Right atrium auricular region (tissue), 2 donors: ENCODE measurements around the gene FRMD4A. TPM values are rescaled to one million over a fixed set of nuclear protein-coding genes. Genes with fewer than 3 reads are reported as not detected.

ENCODE experiments used
- DNase-seq: peaks from one replicate; pipeline ENCODE4 v3.0.0-alpha.2; 2019; ENCODE audit warnings: low spot score
- H3K27ac ChIP-seq, 2 donors: fragments of 200-600 bp; sonication (generic); 1 replicate in 1 of 2; 2 replicates in 1 of 2; pipeline ENCODE4 v1.5.1; 2016 to 2019
- H3K27me3 ChIP-seq, 2 donors: fragments of 200-600 bp; sonication (generic); one replicate each; pipeline versions ENCODE4 v1.5.1 to v1.6.0; 2017 to 2019
- H3K36me3 ChIP-seq: fragments of 200-600 bp; sonication (generic); one replicate; pipeline ENCODE4 v1.5.1; 2016
- H3K4me1 ChIP-seq, 2 donors: fragments of 200-600 bp; sonication (generic); one replicate each; pipeline versions ENCODE4 v1.5.1 to v1.6.0; 2017 to 2019
- H3K4me3 ChIP-seq, 2 donors: fragments of 200-600 bp; sonication (generic); 1 replicate in 1 of 2; 2 replicates in 1 of 2; pipeline ENCODE4 v1.5.1; 2017 to 2019; ENCODE audit warnings: mild to moderate bottlenecking in 1 of 2, moderate library complexity in 1 of 2
- H3K9me3 ChIP-seq, 2 donors: fragments of 200-600 bp; sonication (generic); one replicate each; pipeline ENCODE4 v1.5.1; 2019
- CTCF ChIP-seq, 2 donors: fragments of 200-600 bp; sonication (generic); IDR thresholded peaks; one replicate each; pipeline ENCODE4 v1.5.1; 2019; ENCODE audit warnings: antibody characterized with exemption in 2 of 2
- total RNA-seq, 2 donors: library from RNA; depleted of rRNA; stranded (reverse); fragments of >200 nt; gene quantifications; one replicate each; pipeline ENCODE4 v1.1.0, GENCODE V29; 2016

Gene FRMD4A
- total RNA-seq, 2 donors from 2014 or later = 15.9 to 22.9 TPM

DNA sequence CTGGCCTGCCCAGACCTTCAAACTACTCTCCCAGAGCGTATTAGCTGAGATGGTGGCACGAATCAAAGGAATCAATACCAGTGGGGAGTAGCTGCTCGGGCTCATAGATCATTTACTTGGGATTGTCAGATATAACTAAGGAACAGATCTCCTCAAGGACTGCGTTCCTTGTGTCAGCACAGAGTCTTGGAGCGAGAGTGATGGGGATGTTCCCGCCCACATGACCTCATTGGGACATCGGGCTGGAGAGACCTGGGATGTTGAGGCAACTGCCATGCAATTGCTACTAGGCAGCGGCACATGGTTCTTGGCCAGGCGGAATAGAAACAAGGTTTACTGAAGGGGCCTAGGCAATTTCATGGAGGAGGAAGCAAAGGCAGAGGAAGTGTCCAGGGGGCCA is 132.6 kb downstream of the FRMD4A start:
- no peak for DNase-seq
- no peak for TF ChIP-seq CTCF (IDR thresholded peaks at IDR 0.05)
- H3K4me3 ChIP-seq = no peak overlapping the region
- H3K27ac ChIP-seq = no peak overlapping the region
- H3K27me3 ChIP-seq = no peaks in the 10 kb centered on the region
- H3K36me3 ChIP-seq = no peaks in the 10 kb centered on the region
- H3K9me3 ChIP-seq = no peaks in the 10 kb centered on the region
- no peaks in the 10 kb centered on the region for H3K4me1 ChIP-seq

- TF ChIP-seq CTCF (IDR thresholded peaks at IDR 0.05) = no peak
- Histone ChIP-seq H3K27me3 (no peaks in the 10 kb centered on the region), H3K4me3 (no peak overlapping the region)
These were observed 134.6 kb downstream of the FRMD4A start for GRCh38 chr10:14196113-14196512.

GRCh38 chr10:14195433-14195832 is 135.3 kb downstream of the FRMD4A start:
- H3K36me3 ChIP-seq = no peaks in the 10 kb centered on the region
- no peak for DNase-seq
- H3K27me3 ChIP-seq = no peaks in the 10 kb centered on the region
- no peak overlapping the region for H3K27ac ChIP-seq
- no peak overlapping the region for H3K4me3 ChIP-seq
- no peak for TF ChIP-seq CTCF (IDR thresholded peaks at IDR 0.05)
- no peaks in the 10 kb centered on the region for H3K9me3 ChIP-seq
- H3K4me1 ChIP-seq = no peaks in the 10 kb centered on the region

More at GRCh38 chr10:14196113-14196512, 134.6 kb downstream of the FRMD4A start:
- no peaks in the 10 kb centered on the region for H3K9me3 ChIP-seq
- H3K4me1 ChIP-seq = no peaks in the 10 kb centered on the region
- H3K36me3 ChIP-seq = no peaks in the 10 kb centered on the region
- DNase-seq = no peak
- H3K27ac ChIP-seq = no peak overlapping the region

GRCh38 chr10:14192746-14193145 is 138.0 kb downstream of the FRMD4A start:
- Histone ChIP-seq H3K9me3 (no peaks in the 10 kb centered on the region), H3K36me3 (no peaks in the 10 kb centered on the region), H3K4me1 (no peaks in the 10 kb centered on the region), H3K27ac (no peak overlapping the region), H3K4me3 (no peak overlapping the region), H3K27me3 (no peaks in the 10 kb centered on the region)
- no peak for DNase-seq
- TF ChIP-seq CTCF (IDR thresholded peaks at IDR 0.05) = no peak

DNA sequence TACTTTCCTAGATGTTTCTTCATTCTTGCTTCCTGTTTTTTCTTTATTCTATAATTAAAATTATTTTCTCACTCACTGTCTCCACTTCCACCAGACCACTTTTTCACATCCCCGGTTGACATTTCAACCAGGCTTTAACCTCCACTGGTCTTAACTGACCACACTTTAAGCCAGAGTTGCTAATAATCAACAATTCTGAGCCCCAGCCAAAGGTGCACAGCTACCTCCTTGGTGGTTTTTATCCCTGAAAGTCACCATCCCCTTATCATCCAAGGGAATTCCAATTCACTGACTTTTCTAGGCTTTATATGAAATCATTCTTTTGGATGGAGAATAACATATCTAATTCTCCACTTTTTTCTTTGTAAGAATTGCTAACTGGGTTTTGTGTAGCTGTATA is 138.9 kb downstream of the FRMD4A start:
- no peaks in the 10 kb centered on the region for H3K27me3 ChIP-seq
- DNase-seq = no peak
- H3K4me1 ChIP-seq = no peaks in the 10 kb centered on the region
- H3K36me3 ChIP-seq = no peaks in the 10 kb centered on the region
- no peaks in the 10 kb centered on the region for H3K9me3 ChIP-seq
- H3K27ac ChIP-seq = no peak overlapping the region
- H3K4me3 ChIP-seq = no peak overlapping the region
- TF ChIP-seq CTCF (IDR thresholded peaks at IDR 0.05) = no peak

- no peak for DNase-seq
- no peaks in the 10 kb centered on the region for H3K36me3 ChIP-seq
- H3K27me3 ChIP-seq = no peaks in the 10 kb centered on the region
- TF ChIP-seq CTCF (IDR thresholded peaks at IDR 0.05) = no peak
- no peaks in the 10 kb centered on the region for H3K4me1 ChIP-seq
- no peaks in the 10 kb centered on the region for H3K9me3 ChIP-seq
- no peak overlapping the region for H3K4me3 ChIP-seq
- H3K27ac ChIP-seq = no peak overlapping the region
These were observed 139.3 kb downstream of the FRMD4A start for GRCh38 chr10:14191407-14191806.
